ENCODE results near the gene AVEN.
"Not testable (repeated sequence)": the region's sequence is repeated elsewhere in the genome, so short reads cannot be mapped to it uniquely, and the experiment has no call there.

The AVEN gene

DNA sequence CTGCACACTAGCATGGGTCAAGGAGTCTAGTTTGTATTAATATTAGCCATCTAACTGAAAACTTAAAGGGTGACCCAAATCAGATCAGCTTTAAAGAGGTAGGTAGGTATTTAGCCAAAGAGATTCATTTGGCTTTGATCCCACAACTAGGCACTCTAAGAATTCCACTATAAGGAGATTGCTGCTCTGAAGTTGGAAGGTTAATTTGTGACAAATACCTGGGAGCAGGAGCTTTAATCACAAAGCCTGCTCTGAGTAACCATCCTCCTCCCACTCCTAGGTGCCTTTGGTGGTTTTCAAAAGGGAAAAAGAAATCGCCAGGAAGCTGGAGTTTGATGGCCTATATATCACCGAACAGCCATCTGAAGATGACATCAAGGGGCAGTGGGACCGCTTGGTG lies 191.0 kb downstream of the AVEN start:
- DNase-seq (ENCODE audit: low read depth in 3 of 3), result no peak

DNA sequence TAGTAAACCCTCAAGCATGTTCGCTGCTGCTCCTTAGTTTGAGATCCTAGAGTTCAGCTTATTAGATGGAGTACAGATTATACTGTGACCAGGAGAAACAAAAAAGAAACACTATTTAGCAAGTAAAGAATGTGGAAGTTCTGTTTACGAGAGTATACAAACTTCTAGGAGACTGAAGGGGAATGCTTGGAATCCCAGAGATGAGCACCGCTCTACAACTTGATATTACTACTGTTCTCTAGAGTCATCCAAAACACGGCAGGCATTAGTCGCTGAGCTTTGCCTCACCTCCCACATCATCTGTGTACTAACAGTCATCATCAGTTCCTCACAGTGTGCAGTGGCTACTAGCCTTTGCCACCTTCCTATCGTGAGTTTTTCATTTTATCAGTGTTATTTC lies 192.1 kb downstream of the AVEN start:
- DNase-seq (ENCODE audit: low read depth in 3 of 3), result no peak

DNA sequence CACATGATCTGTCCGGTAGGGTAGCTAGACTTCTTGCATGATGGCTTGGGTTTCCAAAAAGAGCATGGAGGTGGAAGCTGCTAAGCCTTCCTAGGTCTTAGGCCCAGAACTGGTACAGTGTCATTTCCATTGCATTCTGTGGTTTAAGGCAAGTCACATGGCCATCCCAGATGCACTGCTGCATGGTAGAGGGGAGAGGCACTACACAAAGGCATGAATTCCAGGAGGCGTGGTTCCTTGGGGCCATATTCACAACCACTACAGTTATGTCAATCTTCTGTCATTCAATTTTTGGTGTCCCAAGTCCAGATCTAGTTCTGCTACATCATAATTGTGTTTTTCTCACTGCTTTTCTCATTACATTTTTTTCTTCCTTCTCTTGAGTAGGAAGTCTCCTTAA lies 192.9 kb downstream of the AVEN start:
- DNase-seq (ENCODE audit: low read depth in 3 of 3), result no peak

DNA sequence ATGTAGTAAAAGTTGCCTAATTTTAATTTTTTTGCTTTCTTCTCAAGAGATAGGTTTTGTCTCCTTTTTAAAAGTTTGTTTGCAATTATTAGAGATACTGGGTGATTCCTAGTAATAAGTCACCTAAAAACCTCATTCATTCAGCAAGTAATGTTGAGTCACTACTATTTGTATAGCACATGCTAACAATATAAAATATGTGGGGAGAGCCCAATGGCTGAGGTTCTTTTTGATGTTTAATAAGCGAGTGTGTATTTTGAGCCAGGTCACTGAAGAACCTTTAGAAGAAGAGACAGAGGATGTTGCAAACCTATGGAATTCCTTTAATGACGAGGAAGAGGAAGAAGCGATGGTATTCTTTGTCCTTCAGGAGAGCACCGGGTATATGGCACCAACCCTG lies 194.4 kb downstream of the AVEN start:
- DNase-seq (ENCODE audit: low read depth in 3 of 3), result no peak

DNA sequence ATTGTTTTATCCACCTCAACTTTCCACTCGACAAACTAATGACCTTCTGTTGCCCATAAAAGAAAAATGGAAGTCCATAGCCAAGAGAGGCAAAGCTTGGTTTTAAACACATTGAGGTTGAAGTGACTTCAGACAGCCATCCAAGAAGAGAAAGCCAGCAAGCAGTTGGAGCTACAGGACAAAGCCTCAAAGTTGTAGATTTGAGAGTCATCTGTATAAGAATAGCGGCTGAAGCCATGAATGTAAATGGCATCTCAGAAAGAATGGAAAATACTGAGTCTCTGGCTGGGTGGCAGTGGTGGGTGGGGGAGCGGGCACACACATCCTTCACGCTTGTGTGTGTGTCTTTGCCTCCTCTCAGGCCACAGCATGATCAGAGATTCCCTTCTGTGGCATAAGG lies 194.8 kb downstream of the AVEN start:
- DNase-seq (ENCODE audit: low read depth in 3 of 3), result no peak

DNA sequence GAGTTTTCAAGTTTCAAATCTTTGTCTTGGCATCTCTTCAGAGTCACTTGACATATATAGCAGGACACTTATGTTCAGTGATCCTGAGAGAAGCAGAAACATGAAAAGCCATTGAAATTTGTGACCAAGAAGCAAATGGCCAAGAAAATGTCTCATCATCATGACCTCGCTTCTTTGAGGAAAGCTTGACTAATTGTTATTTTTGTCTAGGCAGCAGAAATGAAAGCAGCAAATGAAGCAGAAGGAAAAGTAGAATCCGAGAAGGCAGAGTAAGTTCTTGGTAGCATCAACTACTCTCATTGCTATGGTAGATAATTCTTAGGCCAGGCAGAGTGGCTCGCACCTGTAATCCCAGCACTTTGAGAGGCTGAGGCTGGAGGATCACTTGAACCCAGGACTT lies 198.4 kb downstream of the AVEN start:
- no peak for DNase-seq (ENCODE audit: low read depth in 3 of 3)

DNA sequence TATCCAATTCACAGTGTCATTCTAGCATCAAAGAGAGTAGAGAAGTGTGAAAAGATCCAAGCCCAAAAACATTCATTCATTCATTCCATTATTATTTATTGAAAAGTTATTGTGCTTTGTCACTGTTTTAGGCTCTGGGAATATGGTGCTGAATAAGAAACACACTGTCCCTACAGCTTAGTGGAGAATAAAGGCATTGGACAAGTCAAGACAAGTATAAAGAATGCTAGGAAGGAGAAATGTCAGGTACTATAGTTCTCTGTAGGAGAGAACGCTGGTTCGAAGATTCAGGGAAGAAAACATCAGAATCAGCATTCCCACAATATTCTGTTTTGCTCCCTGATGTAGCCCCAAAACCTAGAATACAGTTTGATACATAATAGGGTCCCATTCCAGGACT lies 199.5 kb downstream of the AVEN start:
- DNase-seq (ENCODE audit: low read depth in 3 of 3), result no peak

DNA sequence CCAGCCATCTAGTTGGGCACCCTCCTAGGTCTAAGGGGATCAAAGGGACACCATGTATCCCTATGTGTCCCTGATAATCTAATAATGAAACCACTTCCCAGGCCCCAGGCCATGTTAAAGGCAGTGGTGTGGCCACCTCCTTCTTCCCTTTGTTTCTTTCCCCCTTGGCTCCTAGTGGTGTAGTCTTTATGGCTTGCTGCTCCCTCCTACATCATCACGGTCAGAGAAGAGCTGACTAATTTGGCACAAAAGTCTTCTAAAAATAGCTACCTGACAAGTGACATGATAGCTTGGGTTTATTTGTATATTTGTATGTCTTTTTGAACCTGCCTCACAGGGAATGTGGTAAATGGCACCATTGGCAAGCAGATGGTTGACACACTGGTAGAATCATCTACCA lies 201.7 kb downstream of the AVEN start:
- no peak for DNase-seq (ENCODE audit: low read depth in 3 of 3)

DNA sequence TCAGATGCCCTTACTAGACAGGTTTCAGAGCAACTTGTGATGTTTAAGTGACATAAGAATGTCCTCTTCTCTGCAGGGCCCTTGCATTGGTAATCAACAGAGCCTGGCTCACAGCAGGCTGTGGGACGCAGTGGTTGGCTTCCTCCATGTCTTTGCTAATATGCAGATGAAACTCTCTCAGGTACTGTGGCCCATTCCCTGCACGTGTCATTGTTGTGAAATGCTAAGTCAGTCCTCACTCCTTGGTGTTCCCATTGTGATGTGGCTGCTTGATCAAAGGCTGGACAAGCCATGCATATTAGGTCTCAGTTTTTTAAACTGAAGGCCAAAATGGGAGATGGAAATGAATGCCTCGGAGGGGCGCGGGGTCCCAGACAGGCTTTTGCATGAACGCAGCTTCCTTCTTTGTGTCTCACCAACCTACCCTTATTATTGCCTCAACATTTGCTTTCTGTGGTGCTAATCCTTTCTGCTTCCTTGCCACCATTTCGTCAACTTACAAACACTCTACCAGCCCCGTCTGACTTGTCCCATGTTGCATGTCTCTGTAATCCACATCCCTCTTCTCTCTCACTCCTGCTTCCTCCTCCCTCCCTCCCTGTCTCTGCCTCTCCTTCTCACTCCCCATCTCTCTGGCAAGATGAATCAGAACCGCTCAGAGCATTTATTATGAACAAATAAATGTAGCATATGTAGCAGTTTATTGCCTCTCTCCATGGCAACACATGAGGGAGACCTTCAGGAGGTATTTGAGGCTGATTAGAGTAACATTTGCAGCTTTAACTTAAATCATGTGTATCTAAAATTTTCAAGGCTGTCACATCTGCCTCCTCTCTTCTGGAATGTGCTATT lies 203.9 kb downstream of the AVEN start:
- no peak for DNase-seq (ENCODE audit: low read depth in 3 of 3)

DNA sequence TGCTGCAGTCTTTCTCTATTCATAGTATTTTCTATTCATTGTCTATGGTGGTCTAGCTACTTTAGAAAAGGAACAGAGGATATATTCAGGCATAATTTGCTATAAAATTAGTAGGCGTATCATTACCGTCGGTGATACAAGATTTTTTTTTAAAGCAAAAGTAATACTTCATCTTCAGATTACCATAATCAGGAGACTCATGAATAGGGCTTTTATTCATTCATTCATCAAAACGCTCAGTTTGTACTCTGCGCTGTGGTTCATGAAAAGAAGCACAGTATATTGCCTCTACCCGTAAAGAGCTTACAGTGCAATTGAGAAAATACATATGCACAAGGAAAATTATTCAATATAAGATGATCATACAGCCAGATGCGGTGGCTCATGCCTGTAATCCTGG lies 207.4 kb downstream of the AVEN start:
- DNase-seq (ENCODE audit: low read depth in 3 of 3), result no peak

DNA sequence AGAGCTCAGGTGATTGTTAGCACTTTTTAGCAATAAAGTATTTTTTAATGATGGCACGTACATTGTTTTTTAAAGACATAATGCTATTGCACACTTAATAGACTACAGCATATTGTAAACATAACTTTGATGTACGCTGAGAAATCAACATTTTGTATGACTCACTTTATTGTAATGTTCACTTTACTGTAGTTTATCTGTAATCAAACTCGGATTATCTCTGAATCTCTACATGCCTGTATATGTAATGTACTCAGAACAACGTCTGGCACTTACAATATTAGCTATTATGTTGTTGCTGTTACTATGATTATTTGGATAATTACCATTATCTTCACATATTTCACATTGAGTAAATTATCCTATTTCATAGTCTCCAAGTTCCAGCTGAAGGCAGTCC lies 208.7 kb downstream of the AVEN start:
- no peak for DNase-seq (ENCODE audit: low read depth in 3 of 3)

DNA sequence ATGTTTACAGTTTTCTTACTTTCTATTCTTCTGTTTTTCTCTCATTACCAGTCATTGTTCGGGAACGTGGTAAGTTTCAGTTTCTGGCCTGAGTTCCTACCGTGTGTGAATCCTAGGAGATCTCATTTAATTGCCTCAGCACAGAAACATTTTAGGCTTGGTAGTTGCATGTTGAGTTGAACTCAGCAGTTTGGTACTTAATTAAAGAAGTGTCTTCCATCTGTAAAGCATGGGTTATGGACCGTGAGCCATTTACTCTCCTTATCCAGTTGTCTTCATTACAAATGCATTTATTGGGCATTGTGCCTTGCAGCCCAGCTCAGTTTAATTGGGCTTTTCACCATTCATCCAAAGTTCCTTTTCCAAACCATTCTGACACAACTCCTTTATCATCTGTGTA lies 212.8 kb downstream of the AVEN start:
- DNase-seq (ENCODE audit: low read depth in 3 of 3), result no peak

DNA sequence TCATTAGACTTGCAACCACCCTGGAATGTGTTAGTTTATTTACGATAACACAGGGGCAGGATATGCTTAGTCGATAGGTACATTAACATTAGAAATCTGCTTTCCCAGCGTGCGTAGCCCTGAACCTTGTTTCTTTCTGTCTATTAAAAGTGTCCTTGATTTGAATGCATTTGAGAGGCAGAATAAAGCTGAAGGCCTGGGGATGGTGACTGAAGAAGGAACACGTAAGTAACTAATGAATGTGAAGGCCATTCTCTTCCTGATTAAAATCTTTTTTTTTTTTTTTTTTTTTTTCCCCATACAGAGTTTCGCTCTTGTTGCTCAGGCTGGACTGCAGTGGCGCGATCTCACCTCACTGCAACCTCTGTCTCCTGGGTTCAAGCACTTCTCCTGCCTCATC lies 213.6 kb downstream of the AVEN start:
- no peak for DNase-seq (ENCODE audit: low read depth in 3 of 3)

DNA sequence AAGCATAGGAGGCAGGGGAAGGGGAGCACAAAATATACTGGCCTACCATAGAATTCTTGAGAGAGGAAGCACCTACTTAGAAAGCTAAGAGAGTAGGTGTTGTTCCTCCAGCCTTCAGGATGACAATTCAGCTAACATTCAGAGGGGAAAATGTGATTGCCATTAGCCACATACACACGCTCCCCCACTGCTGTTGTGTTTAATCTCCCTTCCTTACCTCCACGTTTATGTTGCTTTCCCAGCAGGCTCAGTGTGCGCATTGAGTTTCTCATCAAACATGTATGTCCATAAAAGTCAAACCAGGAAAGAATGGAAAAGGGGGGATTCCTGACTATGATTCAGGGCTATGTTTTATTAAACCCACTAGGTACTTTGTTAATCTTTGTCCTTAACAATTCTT lies 215.9 kb downstream of the AVEN start:
- DNase-seq (ENCODE audit: low read depth in 3 of 3), result no peak

DNA sequence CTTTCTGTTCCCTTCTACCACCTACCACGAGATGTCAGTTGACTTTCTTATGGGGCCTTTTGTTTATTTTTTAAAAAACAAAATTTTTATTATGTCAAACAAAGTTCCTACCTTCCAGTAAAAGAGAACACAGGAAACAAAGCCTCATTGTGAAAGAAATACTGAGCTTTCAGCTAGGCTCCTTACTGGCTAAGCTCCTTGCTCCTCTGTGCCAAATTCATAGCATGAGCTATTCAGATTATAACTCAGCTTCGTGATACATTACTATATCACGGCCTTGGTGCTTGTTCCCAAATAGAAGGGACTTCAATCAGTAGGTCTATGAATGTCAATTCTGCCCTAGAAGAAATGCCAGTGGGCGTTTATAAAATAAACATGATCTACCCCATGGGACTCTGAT lies 216.5 kb downstream of the AVEN start:
- DNase-seq (ENCODE audit: low read depth in 3 of 3), result no peak

DNA sequence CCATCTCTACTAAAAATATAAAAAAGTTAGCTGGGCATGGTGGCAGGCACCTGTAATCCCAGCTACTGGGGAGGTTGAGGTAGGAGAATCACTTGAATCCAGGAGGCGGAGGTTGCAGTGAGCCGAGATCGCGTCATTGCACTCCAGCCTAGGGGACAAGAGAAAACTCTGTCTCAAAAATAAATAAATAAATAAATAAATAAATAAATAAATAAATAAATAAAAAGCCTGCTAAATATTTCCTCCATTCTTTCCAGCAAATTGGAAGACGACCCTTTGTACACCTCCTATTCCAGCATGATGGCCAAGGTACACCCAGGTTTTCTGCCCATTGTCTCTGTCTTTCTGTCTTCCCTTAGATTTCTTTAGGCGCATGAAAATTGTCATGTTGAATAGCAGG lies 219.5 kb downstream of the AVEN start:
- DNase-seq (ENCODE audit: low read depth in 3 of 3), result not testable (repeated sequence)
